Gastrocnemius medialis (tissue), 4 donors: ENCODE measurements around the gene CORT. TPM values are rescaled to one million over a fixed set of nuclear protein-coding genes. Genes with fewer than 3 reads are reported as not detected.
"Not testable (repeated sequence)": the region's sequence is repeated elsewhere in the genome, so short reads cannot be mapped to it uniquely, and the experiment has no call there.

Experiments
- ATAC-seq, 2 donors: fragments of 150-250 bp; one replicate each; pipeline ENCODE4 v1.9.1; 2016
- DNase-seq, 2 donors: peaks; one replicate each; pipeline ENCODE4 v3.0.0-alpha.2; 2019
- H3K27ac ChIP-seq, 4 donors: fragments of 200-600 bp; sonication (generic); 1 replicate in 1 of 4; 2 replicates in 3 of 4; pipeline ENCODE4 v1.5.1; 2016 to 2018; ENCODE audit warnings: mild to moderate bottlenecking in 2 of 4, moderate library complexity in 1 of 4
- H3K27me3 ChIP-seq, 3 donors: fragments of 200-600 bp; sonication (generic) in 2 of 3; 1 replicate in 1 of 3; 2 replicates in 2 of 3; pipeline versions ENCODE4 v1.5.1 to v1.6.0; 2016 to 2019; ENCODE audit warnings: mild to moderate bottlenecking in 1 of 3, moderate library complexity in 1 of 3
- H3K36me3 ChIP-seq, 2 donors: fragments of 200-600 bp; sonication (generic) in 1 of 2; one replicate each; pipeline ENCODE4 v1.5.1; 2017 to 2018
- H3K4me1 ChIP-seq, 2 donors: fragments of 200-600 bp; sonication (generic) in 1 of 2; one replicate each; pipeline ENCODE4 v1.5.1; 2016 to 2017; ENCODE audit warnings: mild to moderate bottlenecking in 2 of 2
- H3K4me3 ChIP-seq, 4 donors: fragments of 200-600 bp; sonication (generic) in 3 of 4; 1 replicate in 1 of 4; 2 replicates in 3 of 4; pipeline ENCODE4 v1.5.1; 2016 to 2019; ENCODE audit warnings: mild to moderate bottlenecking in 2 of 4
- H3K9me3 ChIP-seq, 3 donors: fragments of 200-600 bp; sonication (generic) in 2 of 3; 1 replicate in 1 of 3; 2 replicates in 2 of 3; pipeline ENCODE4 v1.5.1; 2016 to 2019
- POLR2A ChIP-seq, 2 donors: fragments of 450-650 bp; IDR thresholded peaks; one replicate each; pipeline ENCODE4 v1.6.1; 2017; ENCODE audit warnings: antibody characterized with exemption in 2 of 2, mild to moderate bottlenecking in 2 of 2, moderate library complexity in 2 of 2
- in situ Hi-C, 4 donors: fragments of 200-750 bp; cut with MboI; loops; one replicate each; pipeline versions ENCODE4 v1.15.0 to v1.8.0; 2017; ENCODE audit warnings: low sequenced_read_pairs in 4 of 4
- intact Hi-C: fragments of 100-400 bp; cut with DNase I; formaldehyde crosslinking; loops from one replicate; pipeline ENCODE4 v1.15.1; 2023; ENCODE audit warnings: low total_unique reads
- total RNA-seq, 4 donors: library from RNA; depleted of rRNA; stranded (reverse); fragments of >200 nt; gene quantifications; one replicate each; pipeline versions ENCODE4 v1.1.0 to v1.2.3, GENCODE V29; 2016
- TF ChIP-seq, protein P1 (sequence below), 5 experiments: fragments of 450-650 bp in 3 of 5; fragments of 200-600 bp in 2 of 5; sonication (generic) in 2 of 5; IDR thresholded peaks in 4 of 5; conservative IDR thresholded peaks in 1 of 5; 1 replicate in 4 of 5; 2 replicates in 1 of 5; pipeline ENCODE4 v1.5.1; 2016 to 2019; ENCODE audit warnings: antibody characterized with exemption in 5 of 5, mild to moderate bottlenecking in 3 of 5, moderate library complexity in 3 of 5

Gene CORT
- total RNA-seq, 4 donors from 2014 or later, result 0.46 TPM; not detected in 3

GRCh38 chr1:10415211-10415930 is 34.5 kb upstream of the CORT start:
- Histone ChIP-seq H3K4me1 (no peaks in the 10 kb centered on the region), H3K27ac (peak overlapping the region in 2 of 4 donors; percentile 10 to 26), H3K9me3 (no peaks in the 10 kb centered on the region), H3K27me3 (no peaks in the 10 kb centered on the region), H3K36me3 (peaks cover 0 to 100% of the 10 kb centered on the region in 2 donors), H3K4me3 (no peak overlapping the region)
- peak in 1 of 2 donors; percentile 33 for DNase-seq
- peak in 1 of 2 donors; percentile 45 for ATAC-seq
- intact Hi-C loops (no loop called here), in situ Hi-C loops (no loop called here)
- no peak for TF ChIP-seq POLR2A (IDR thresholded peaks at IDR 0.05)
- TF ChIP-seq, protein P1, sequence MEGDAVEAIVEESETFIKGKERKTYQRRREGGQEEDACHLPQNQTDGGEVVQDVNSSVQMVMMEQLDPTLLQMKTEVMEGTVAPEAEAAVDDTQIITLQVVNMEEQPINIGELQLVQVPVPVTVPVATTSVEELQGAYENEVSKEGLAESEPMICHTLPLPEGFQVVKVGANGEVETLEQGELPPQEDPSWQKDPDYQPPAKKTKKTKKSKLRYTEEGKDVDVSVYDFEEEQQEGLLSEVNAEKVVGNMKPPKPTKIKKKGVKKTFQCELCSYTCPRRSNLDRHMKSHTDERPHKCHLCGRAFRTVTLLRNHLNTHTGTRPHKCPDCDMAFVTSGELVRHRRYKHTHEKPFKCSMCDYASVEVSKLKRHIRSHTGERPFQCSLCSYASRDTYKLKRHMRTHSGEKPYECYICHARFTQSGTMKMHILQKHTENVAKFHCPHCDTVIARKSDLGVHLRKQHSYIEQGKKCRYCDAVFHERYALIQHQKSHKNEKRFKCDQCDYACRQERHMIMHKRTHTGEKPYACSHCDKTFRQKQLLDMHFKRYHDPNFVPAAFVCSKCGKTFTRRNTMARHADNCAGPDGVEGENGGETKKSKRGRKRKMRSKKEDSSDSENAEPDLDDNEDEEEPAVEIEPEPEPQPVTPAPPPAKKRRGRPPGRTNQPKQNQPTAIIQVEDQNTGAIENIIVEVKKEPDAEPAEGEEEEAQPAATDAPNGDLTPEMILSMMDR (IDR thresholded peaks at IDR 0.05 in 4 of 5, conservative IDR thresholded peaks at IDR 0.05 in 1 of 5), result no peak

GRCh38 chr1:10415967-10416366 is 33.9 kb upstream of the CORT start:
- in situ Hi-C loops, H3K27me3 ChIP-seq, ATAC-seq, H3K9me3 ChIP-seq, DNase-seq, H3K4me1 ChIP-seq, H3K4me3 ChIP-seq, intact Hi-C loops: not testable (repeated sequence)
- peaks cover 0 to 98% of the 10 kb centered on the region in 2 donors for H3K36me3 ChIP-seq
- peak overlapping the region in 1 of 4 donors; percentile 10 for H3K27ac ChIP-seq

DNA sequence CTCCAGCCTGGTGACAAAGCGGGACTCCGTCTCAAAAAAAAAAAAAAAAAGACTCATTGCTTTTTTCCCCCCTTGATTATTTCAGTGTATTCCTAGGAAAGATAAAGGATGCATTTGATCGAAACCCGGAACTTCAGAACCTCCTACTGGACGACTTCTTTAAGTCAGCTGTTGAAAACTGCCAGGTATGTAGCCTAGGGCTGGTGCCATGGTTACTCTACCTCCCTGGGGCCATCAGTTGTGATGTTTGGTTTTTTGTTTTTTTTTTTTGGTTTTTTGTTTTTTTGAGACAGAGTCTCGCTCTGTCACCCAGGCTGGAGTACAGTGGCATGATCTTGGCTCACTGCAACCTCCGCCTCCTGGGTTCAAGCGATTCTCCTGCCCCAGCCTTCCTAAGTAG is 31.1 kb upstream of the CORT start:
- H3K36me3 ChIP-seq, result peaks cover 0 to 71% of the 10 kb centered on the region in 2 donors
- ATAC-seq, DNase-seq, H3K9me3 ChIP-seq, H3K4me1 ChIP-seq, H3K27me3 ChIP-seq, H3K4me3 ChIP-seq, intact Hi-C loops, in situ Hi-C loops, H3K27ac ChIP-seq: not testable (repeated sequence)

DNA sequence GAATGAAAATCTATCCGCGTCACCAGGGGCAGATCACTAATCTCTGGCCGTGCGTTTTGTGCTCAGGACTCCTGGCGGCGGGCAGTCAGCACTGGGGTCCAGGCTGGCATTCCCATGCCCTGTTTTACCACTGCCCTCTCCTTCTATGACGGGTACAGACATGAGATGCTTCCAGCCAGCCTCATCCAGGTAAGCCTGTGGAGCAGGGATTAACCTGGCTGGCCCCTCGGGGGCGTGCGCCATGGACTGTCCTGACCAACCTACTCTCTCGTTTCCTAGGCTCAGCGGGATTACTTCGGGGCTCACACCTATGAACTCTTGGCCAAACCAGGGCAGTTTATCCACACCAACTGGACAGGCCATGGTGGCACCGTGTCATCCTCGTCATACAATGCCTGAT is 30.5 kb upstream of the CORT start:
- TF ChIP-seq, protein P1 (IDR thresholded peaks at IDR 0.05 in 4 of 5, conservative IDR thresholded peaks at IDR 0.05 in 1 of 5), result no peak
- TF ChIP-seq POLR2A (IDR thresholded peaks at IDR 0.05), result no peak
- no peak for ATAC-seq

GRCh38 chr1:10421637-10422036 is 28.2 kb upstream of the CORT start:
- intact Hi-C loops, result no loop called here
- TF ChIP-seq, protein P1 (IDR thresholded peaks at IDR 0.05 in 4 of 5, conservative IDR thresholded peaks at IDR 0.05 in 1 of 5), result no peak
- TF ChIP-seq POLR2A (IDR thresholded peaks at IDR 0.05), result no peak
- no peak overlapping the region for H3K27ac ChIP-seq

More for the DNA sequence above, 30.5 kb upstream of the CORT start:
- in situ Hi-C loops, result no loop called here
- peaks cover 0 to 65% of the 10 kb centered on the region in 2 donors for H3K36me3 ChIP-seq
- H3K9me3 ChIP-seq, result no peaks in the 10 kb centered on the region
- H3K27me3 ChIP-seq, result no peaks in the 10 kb centered on the region
- H3K4me1 ChIP-seq, result no peaks in the 10 kb centered on the region
- intact Hi-C loops, result no loop called here
- DNase-seq, result no peak
- no peak overlapping the region for H3K4me3 ChIP-seq
- H3K27ac ChIP-seq, result no peak overlapping the region

More at GRCh38 chr1:10421637-10422036, 28.2 kb upstream of the CORT start:
- no peak for DNase-seq
- H3K9me3 ChIP-seq, result no peaks in the 10 kb centered on the region
- in situ Hi-C loops, result loop anchor here in 2 of 4 donors (10.0 kb wide), 1 partner anchor 47 kb away; no protein-coding TSS in a partner anchor
- no peak for ATAC-seq
- no peak overlapping the region for H3K4me3 ChIP-seq
- peaks cover 0 to 42% of the 10 kb centered on the region in 2 donors for H3K36me3 ChIP-seq
- H3K27me3 ChIP-seq, result no peaks in the 10 kb centered on the region
- no peaks in the 10 kb centered on the region for H3K4me1 ChIP-seq
